Activated T-helper 1 cell treated with anti-CD3 and anti-CD28 coated beads, Interleukin-12 subunit alpha, Interleukin-12 subunit beta, Interleukin-2, Interleukin-4 antibody, amounts not matched to agents 30 ng/mL and 10 ng/mL and 1 ng/mL, durations not matched to agents 14 hours and 24 hours and 36 hours (primary cell): ENCODE measurements around the gene CTIF. TPM values are rescaled to one million over a fixed set of nuclear protein-coding genes. Genes with fewer than 3 reads are reported as not detected.

ENCODE experiments used
- DNase-seq: peaks from one replicate; pipeline ENCODE4 v3.0.0; 2021; ENCODE audit warnings: low spot score
- H3K27ac Mint-ChIP-seq: one replicate; pipeline ENCODE4 v1.8.0; 2021; ENCODE audit warnings: mild to moderate bottlenecking, mixed read lengths
- H3K27me3 Mint-ChIP-seq: one replicate; pipeline ENCODE4 v1.8.0; 2022; ENCODE audit warnings: mild to moderate bottlenecking, moderate library complexity, mixed read lengths; ENCODE audit not compliant: insufficient read depth
- H3K36me3 Mint-ChIP-seq: one replicate; pipeline ENCODE4 v1.8.0; 2021; ENCODE audit warnings: low read depth, mixed read lengths
- H3K4me1 Mint-ChIP-seq: one replicate; pipeline ENCODE4 v1.8.0; 2021; ENCODE audit warnings: low read depth, mixed read lengths
- H3K4me3 Mint-ChIP-seq: one replicate; pipeline ENCODE4 v1.8.0; 2021; ENCODE audit warnings: mild to moderate bottlenecking, moderate library complexity, mixed read lengths
- H3K9me3 Mint-ChIP-seq: one replicate; pipeline ENCODE4 v1.8.0; 2021; ENCODE audit warnings: mixed read lengths
- intact Hi-C: fragments of 100-400 bp; cut with micrococcal nuclease; formaldehyde crosslinking; loops from one replicate; pipeline ENCODE4 v1.15.1; 2024
- total RNA-seq: library from RNA; stranded (reverse); gene quantifications from 2 replicates; pipeline ENCODE4 v1.2.3, GENCODE V29; 2022

Gene CTIF
- total RNA-seq, 1 donor from 2014 or later = 7.2 TPM

GRCh38 chr18:48634975-48635374 lies 96.1 kb downstream of the CTIF start:
- intact Hi-C loops = no loop called here
- Mint-ChIP-seq H3K4me1 (no peaks in the 10 kb centered on the region), H3K4me3 (no peak overlapping the region), H3K9me3 (no peaks in the 10 kb centered on the region), H3K36me3 (no peaks in the 10 kb centered on the region), H3K27ac (no peak overlapping the region), H3K27me3 (peaks cover 2% of the 10 kb centered on the region)
- no peak for DNase-seq

- H3K27ac Mint-ChIP-seq = no peak overlapping the region
- no peaks in the 10 kb centered on the region for H3K9me3 Mint-ChIP-seq
- intact Hi-C loops = no loop called here
- H3K4me1 Mint-ChIP-seq = no peaks in the 10 kb centered on the region
- H3K4me3 Mint-ChIP-seq = no peak overlapping the region
- H3K36me3 Mint-ChIP-seq = no peaks in the 10 kb centered on the region
- H3K27me3 Mint-ChIP-seq = peaks cover 2% of the 10 kb centered on the region
- DNase-seq = no peak
Measured at GRCh38 chr18:48635806-48636205, 97.0 kb downstream of the CTIF start.

GRCh38 chr18:48636436-48636835 lies 97.6 kb downstream of the CTIF start:
- no peak overlapping the region for H3K27ac Mint-ChIP-seq
- H3K4me1 Mint-ChIP-seq = no peaks in the 10 kb centered on the region
- H3K4me3 Mint-ChIP-seq = no peak overlapping the region
- no peaks in the 10 kb centered on the region for H3K36me3 Mint-ChIP-seq
- intact Hi-C loops = no loop called here
- H3K27me3 Mint-ChIP-seq = peaks cover 2% of the 10 kb centered on the region
- H3K9me3 Mint-ChIP-seq = no peaks in the 10 kb centered on the region
- DNase-seq = no peak

- DNase-seq = no peak
- no peak overlapping the region for H3K27ac Mint-ChIP-seq
- peaks cover 2% of the 10 kb centered on the region for H3K27me3 Mint-ChIP-seq
- no peaks in the 10 kb centered on the region for H3K4me1 Mint-ChIP-seq
- H3K36me3 Mint-ChIP-seq = no peaks in the 10 kb centered on the region
- H3K9me3 Mint-ChIP-seq = no peaks in the 10 kb centered on the region
- no peak overlapping the region for H3K4me3 Mint-ChIP-seq
- intact Hi-C loops = no loop called here
Measured at GRCh38 chr18:48637081-48637990, 98.5 kb downstream of the CTIF start.

GRCh38 chr18:48638451-48638850 lies 99.6 kb downstream of the CTIF start:
- no peaks in the 10 kb centered on the region for H3K36me3 Mint-ChIP-seq
- H3K27me3 Mint-ChIP-seq = peaks cover 2% of the 10 kb centered on the region
- no peaks in the 10 kb centered on the region for H3K4me1 Mint-ChIP-seq
- DNase-seq = no peak
- no peaks in the 10 kb centered on the region for H3K9me3 Mint-ChIP-seq
- H3K4me3 Mint-ChIP-seq = no peak overlapping the region
- H3K27ac Mint-ChIP-seq = no peak overlapping the region
- intact Hi-C loops = no loop called here

- intact Hi-C loops = no loop called here
- H3K4me1 Mint-ChIP-seq = no peaks in the 10 kb centered on the region
Measured at GRCh38 chr18:48638896-48639771, 100.3 kb downstream of the CTIF start.

GRCh38 chr18:48639772-48640432 lies 101.1 kb downstream of the CTIF start:
- no peak for DNase-seq
- Mint-ChIP-seq H3K4me1 (no peaks in the 10 kb centered on the region), H3K9me3 (no peaks in the 10 kb centered on the region), H3K27ac (no peak overlapping the region), H3K36me3 (no peaks in the 10 kb centered on the region), H3K4me3 (no peak overlapping the region), H3K27me3 (no peaks in the 10 kb centered on the region)
- intact Hi-C loops = no loop called here

More at GRCh38 chr18:48638896-48639771, 100.3 kb downstream of the CTIF start:
- DNase-seq = no peak
- no peak overlapping the region for H3K27ac Mint-ChIP-seq
- no peaks in the 10 kb centered on the region for H3K36me3 Mint-ChIP-seq
- no peaks in the 10 kb centered on the region for H3K27me3 Mint-ChIP-seq
- no peak overlapping the region for H3K4me3 Mint-ChIP-seq
- H3K9me3 Mint-ChIP-seq = no peaks in the 10 kb centered on the region

- no peaks in the 10 kb centered on the region for H3K9me3 Mint-ChIP-seq
- no peak for DNase-seq
- H3K27me3 Mint-ChIP-seq = no peaks in the 10 kb centered on the region
- no peaks in the 10 kb centered on the region for H3K4me1 Mint-ChIP-seq
- no peaks in the 10 kb centered on the region for H3K36me3 Mint-ChIP-seq
- no peak overlapping the region for H3K4me3 Mint-ChIP-seq
- H3K27ac Mint-ChIP-seq = no peak overlapping the region
- intact Hi-C loops = no loop called here
Measured at GRCh38 chr18:48640566-48641270, 101.9 kb downstream of the CTIF start.

- Mint-ChIP-seq H3K4me3 (no peak overlapping the region), H3K4me1 (no peaks in the 10 kb centered on the region)
Measured at GRCh38 chr18:48641981-48642380, 103.2 kb downstream of the CTIF start.

GRCh38 chr18:48642503-48642902 lies 103.7 kb downstream of the CTIF start:
- H3K4me3 Mint-ChIP-seq = no peak overlapping the region
- intact Hi-C loops = no loop called here
- H3K27me3 Mint-ChIP-seq = no peaks in the 10 kb centered on the region
- no peaks in the 10 kb centered on the region for H3K4me1 Mint-ChIP-seq
- H3K9me3 Mint-ChIP-seq = no peaks in the 10 kb centered on the region
- no peak for DNase-seq
- H3K27ac Mint-ChIP-seq = no peak overlapping the region
- H3K36me3 Mint-ChIP-seq = no peaks in the 10 kb centered on the region

More at GRCh38 chr18:48641981-48642380, 103.2 kb downstream of the CTIF start:
- intact Hi-C loops = no loop called here
- H3K27ac Mint-ChIP-seq = no peak overlapping the region
- no peak for DNase-seq
- no peaks in the 10 kb centered on the region for H3K9me3 Mint-ChIP-seq
- H3K36me3 Mint-ChIP-seq = no peaks in the 10 kb centered on the region
- H3K27me3 Mint-ChIP-seq = no peaks in the 10 kb centered on the region

- H3K36me3 Mint-ChIP-seq = no peaks in the 10 kb centered on the region
Measured at GRCh38 chr18:48643262-48643661, 104.4 kb downstream of the CTIF start.

GRCh38 chr18:48644029-48644428 lies 105.2 kb downstream of the CTIF start:
- intact Hi-C loops = no loop called here

More at GRCh38 chr18:48643262-48643661, 104.4 kb downstream of the CTIF start:
- no peak overlapping the region for H3K27ac Mint-ChIP-seq
- intact Hi-C loops = no loop called here
- no peaks in the 10 kb centered on the region for H3K9me3 Mint-ChIP-seq
- no peaks in the 10 kb centered on the region for H3K27me3 Mint-ChIP-seq
- H3K4me3 Mint-ChIP-seq = no peak overlapping the region
- no peak for DNase-seq
- no peaks in the 10 kb centered on the region for H3K4me1 Mint-ChIP-seq

More at GRCh38 chr18:48644029-48644428, 105.2 kb downstream of the CTIF start:
- Mint-ChIP-seq H3K27ac (no peak overlapping the region), H3K4me1 (no peaks in the 10 kb centered on the region), H3K4me3 (no peak overlapping the region), H3K27me3 (no peaks in the 10 kb centered on the region), H3K9me3 (no peaks in the 10 kb centered on the region), H3K36me3 (no peaks in the 10 kb centered on the region)
- DNase-seq = no peak
